Stimulated activated CD8-positive, alpha-beta memory T cell treated with anti-CD3 and anti-CD28 coated beads, Interleukin-4, amount 100 ng/mL, for 48 hours (primary cell): ENCODE results near the gene BOC.

Source experiments
- DNase-seq: peaks from one replicate; pipeline ENCODE4 v3.0.0-alpha.2; 2020

Gene BOC

DNA sequence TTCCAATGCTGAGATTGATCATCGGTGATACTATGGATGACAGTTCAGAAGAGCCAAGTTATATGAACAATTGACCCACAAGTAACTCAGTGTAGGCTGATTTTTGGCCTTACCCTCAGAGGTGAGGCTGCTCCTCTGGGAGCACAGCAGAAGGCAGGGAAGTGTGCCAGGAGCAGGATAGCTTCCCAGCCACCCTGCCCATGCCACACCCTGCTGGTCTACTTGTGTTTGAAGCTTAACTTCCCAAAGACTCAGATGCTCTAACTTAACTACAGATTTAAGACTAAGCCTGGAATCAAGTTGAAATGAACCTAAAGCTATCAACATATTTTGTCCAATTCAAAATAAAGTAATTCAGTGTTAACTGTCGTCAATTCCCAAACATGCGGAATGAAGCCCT lies 77.5 kb downstream of the BOC start:
- DNase-seq = no peak

DNA sequence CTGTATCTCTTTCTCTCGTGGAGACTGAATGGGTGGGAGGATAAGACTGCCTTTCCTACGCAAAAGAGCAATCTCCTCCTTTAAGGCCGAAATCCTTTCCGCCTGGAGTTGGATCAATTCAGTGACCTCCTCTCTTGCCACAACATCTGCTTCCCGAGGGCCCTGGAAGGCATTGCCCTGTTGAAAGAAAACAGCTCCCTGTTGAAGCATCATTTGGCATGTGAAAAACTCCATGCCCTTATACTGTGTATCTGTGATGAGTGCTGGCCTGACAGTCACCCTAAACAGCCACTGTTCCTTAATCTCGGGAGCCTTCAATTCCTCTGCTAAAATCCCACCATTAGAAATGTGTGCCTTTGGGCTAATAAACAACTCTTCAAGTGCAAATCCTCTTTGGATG lies 80.2 kb downstream of the BOC start:
- DNase-seq = no peak

GRCh38 chr3:113292933-113293332 lies 81.6 kb downstream of the BOC start:
- no peak for DNase-seq

GRCh38 chr3:113293348-113293747 lies 82.0 kb downstream of the BOC start:
- no peak for DNase-seq

DNA sequence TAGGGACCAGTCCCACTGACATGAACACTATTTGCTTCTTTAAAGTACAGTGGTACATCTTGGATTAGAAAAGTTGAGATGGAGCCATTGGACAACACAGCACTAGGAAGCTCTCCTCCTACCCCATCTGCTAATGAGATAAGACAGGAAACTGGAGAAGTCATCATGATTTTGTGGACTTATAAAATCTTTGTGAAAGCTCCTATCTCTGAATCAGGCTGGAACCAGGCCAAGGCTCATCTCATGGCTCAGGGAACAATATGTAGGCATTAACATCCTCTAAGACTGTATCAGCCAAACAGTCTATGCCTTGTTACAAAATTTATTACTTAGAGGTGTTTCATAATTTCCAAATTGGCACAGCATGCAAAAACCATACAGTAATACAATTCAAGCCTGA lies 84.1 kb downstream of the BOC start:
- no peak for DNase-seq

DNA sequence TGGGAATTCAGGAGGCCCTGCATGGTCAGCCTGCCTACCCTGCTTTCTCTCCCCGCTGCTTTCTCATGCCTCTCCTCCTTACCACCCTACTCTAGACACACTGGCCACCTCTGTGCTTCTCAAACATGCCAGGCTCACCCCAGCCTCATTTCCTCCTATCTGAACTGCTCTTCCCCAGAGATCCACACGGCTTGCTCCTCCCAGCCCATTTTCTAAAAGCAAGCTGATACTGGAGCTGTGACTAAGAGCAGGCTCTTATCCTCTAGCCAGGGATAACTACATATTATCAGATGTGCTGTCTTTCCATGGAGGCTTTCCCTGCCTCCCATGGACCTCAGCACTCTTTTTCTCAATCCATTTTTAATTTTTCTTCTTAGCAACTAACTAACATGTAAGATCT lies 85.9 kb downstream of the BOC start:
- no peak for DNase-seq

DNA sequence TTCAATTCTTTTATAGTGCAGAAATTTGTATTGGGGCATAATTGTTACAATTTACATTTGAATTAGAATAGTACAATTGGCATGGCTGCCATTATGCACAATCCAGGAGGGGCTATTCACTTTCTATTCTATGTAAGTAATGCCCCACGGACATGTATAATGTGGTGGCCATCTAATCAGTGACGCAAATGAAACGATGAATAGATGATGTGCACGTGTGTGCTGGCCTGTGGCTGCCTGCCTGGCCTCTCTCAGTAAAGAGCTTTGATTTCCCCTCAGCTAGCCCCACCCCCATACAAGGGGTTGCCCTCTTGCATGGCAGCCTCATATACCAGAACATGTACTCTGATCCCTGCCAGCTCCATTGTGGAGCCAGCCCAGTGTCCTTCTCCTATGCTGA lies 86.5 kb downstream of the BOC start:
- DNase-seq = no peak

GRCh38 chr3:113300596-113300995 lies 89.2 kb downstream of the BOC start:
- no peak for DNase-seq

DNA sequence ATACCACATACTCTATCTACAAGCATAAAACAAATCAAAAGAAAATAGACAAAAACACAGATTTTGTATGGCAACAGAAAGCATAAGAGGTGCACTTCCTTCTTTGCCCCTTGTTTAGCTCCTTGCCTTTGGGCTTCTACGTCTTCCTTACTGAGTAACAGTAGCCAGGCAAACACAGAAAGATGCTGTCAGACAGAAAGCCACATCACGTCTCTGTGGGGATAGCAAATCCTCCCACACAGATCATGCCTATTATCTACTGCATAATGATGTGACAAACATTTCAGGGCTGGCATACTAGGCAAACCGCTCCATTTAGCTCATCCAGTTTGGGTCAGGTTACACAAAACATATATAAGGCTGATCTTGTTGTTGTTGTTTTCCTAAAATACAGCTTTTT lies 92.7 kb downstream of the BOC start:
- no peak for DNase-seq

DNA sequence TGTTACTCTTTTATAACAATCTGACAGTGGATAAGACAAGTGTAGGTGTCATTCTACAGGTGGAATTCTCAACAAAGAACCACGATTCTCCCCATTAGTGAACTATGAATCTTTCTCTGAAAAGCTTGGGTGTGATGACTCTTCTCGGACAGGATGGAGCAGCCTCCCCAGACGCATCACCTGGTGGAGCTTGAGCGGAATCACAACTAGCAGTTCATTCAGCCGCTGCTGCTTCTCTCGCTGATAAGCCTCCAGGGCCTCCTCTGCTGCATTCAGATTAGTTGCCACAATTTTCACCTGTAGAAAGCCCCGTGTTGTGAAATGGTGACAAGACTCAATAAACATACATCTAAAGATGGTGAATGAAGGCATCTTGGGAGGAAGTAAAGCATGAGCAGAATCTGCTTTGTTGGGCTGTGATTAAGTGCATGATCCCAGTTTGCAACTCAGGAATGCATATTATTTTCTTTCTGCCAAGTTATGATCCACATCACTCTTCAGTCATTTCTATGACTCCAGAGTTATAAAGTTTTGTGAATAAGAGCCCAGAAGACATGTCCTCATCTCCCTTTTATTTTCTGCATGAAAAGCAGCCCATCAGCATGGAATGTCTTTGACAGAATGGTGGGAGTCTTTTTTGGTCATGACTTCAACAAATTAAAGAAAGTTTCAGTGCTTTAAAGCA lies 93.6 kb downstream of the BOC start:
- no peak for DNase-seq

DNA sequence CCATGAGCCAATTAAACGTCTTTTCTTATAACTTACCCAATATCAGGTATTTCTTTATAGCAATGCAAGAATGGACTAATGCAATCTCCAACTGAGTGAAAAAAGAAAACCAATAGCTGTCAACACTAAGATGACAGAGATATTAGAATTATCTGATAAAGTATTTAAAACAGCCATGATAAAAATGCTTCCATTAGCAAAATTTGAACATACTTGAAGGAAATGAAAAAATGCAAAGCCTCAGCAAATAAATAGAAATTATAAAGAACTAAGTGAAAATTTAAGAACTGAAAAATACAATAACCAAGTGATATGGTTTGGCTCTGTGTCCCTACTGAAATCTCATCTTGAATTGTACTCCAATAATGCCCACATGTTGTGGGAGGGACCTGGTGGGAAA lies 99.6 kb downstream of the BOC start:
- DNase-seq = no peak

GRCh38 chr3:113312416-113312815 lies 101.1 kb downstream of the BOC start:
- no peak for DNase-seq

DNA sequence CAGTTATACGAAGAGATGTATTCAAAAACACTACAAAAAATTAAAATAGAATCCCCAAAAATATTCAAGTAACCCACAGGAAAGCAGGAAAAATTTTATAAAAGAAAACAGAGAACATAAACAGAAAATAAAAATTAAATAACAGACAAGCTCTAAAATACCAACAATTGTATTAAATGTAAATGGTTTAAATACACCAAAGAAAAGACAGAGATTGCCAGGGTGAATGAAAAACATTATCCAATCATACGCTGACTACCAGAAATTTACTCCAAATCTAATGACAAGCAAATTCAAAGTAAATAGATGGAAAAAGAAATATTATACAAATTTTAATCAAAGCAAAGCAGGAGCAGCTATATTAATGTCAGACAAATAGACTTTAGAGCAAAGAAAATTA lies 103.6 kb downstream of the BOC start:
- DNase-seq = no peak

GRCh38 chr3:113329757-113330156 lies 118.4 kb downstream of the BOC start:
- DNase-seq = no peak

GRCh38 chr3:113330742-113331141 lies 119.4 kb downstream of the BOC start:
- no peak for DNase-seq

- no peak for DNase-seq
These were observed 119.8 kb downstream of the BOC start for GRCh38 chr3:113331187-113331586.
